ENCODE measurements around the gene TRAF3IP1.
A peak's percentile ranks its signal among the peaks of the same experiment; 100 is the strongest.
"Not testable (repeated sequence)": the region's sequence is repeated elsewhere in the genome, so short reads cannot be mapped to it uniquely, and the experiment has no call there.

TRAF3IP1 gene

GRCh38 chr2:238326801-238327365 lies 6.6 kb downstream of the TRAF3IP1 start:
- peak in 1 of 2 donors; percentile 41 for DNase-seq
- intact Hi-C loops (cut with DNase I; ENCODE audit: low total_unique reads), result no loop called here
- no peaks in the 10 kb centered on the region for H3K27me3 ChIP-seq
- H3K9me3 ChIP-seq, result no peaks in the 10 kb centered on the region
- H3K4me3 ChIP-seq, result no peak overlapping the region
- H3K27ac ChIP-seq, result no peak overlapping the region
- peaks cover 15 to 73% (median 49%) of the 10 kb centered on the region in 3 donors for H3K36me3 ChIP-seq
- H3K4me1 ChIP-seq, result peaks cover 0 to 5% (median under 1%) of the 10 kb centered on the region in 4 donors
- TF ChIP-seq CTCF (IDR thresholded peaks at IDR 0.05), result no peak

GRCh38 chr2:238327751-238328150 lies 7.4 kb downstream of the TRAF3IP1 start:
- DNase-seq, result no peak
- peaks cover 15 to 75% (median 49%) of the 10 kb centered on the region in 3 donors for H3K36me3 ChIP-seq

DNA sequence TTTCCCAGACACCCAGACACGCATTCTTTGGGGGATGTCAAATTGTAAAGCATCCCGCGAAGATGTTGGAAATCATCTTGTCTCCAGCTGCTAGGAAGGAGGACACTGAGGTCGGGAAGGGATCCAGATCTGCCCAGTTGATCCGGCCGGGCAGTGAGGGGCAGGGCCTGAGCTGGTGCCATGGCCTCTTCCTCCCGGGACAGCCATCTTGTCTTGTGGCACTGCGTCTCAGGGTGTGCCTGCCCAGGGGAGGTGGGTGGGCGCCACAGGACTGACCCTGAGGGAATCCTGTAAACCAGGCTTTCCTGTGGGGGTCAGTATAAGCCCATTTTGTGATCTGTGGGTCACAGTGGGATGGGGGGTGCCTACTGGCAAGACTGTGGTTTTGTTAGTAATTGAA lies 10.1 kb downstream of the TRAF3IP1 start:
- DNase-seq, result no peak
- H3K27me3 ChIP-seq, result no peaks in the 10 kb centered on the region
- H3K36me3 ChIP-seq, result peaks cover 15 to 70% (median 58%) of the 10 kb centered on the region in 3 donors
- no peak overlapping the region for H3K4me3 ChIP-seq
- no peak for TF ChIP-seq CTCF (IDR thresholded peaks at IDR 0.05)
- intact Hi-C loops (cut with DNase I; ENCODE audit: low total_unique reads), result no loop called here
- no peaks in the 10 kb centered on the region for H3K9me3 ChIP-seq
- H3K27ac ChIP-seq, result no peak overlapping the region
- no peaks in the 10 kb centered on the region for H3K4me1 ChIP-seq

More at GRCh38 chr2:238327751-238328150, 7.4 kb downstream of the TRAF3IP1 start:
- no peak for TF ChIP-seq CTCF (IDR thresholded peaks at IDR 0.05)
- Histone ChIP-seq H3K27ac (no peak overlapping the region), H3K4me1 (no peaks in the 10 kb centered on the region), H3K27me3 (no peaks in the 10 kb centered on the region), H3K4me3 (no peak overlapping the region), H3K9me3 (no peaks in the 10 kb centered on the region)
- intact Hi-C loops (cut with DNase I; ENCODE audit: low total_unique reads), result no loop called here

DNA sequence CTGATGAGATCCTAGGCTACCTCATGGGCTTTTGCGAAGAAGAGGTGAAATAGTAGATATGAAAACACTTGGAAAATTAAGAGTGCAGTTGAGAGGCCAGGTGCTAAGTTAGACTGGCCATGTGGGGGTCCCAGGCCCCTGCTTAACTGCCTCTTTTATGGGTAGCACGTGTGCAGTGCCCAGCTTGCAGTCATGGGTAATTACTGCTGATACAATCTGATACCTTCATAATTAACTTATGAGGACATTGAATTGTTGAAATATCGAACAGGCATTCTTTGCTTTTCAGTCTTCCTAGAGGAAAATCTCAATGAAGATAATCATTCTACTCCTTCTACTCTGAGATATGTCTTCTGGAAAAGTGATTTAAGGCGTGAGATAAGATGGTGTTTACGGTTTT lies 11.6 kb downstream of the TRAF3IP1 start:
- Histone ChIP-seq H3K27ac (no peak overlapping the region), H3K4me3 (no peak overlapping the region), H3K4me1 (no peaks in the 10 kb centered on the region), H3K36me3 (peaks cover 11 to 67% (median 46%) of the 10 kb centered on the region in 3 donors), H3K9me3 (no peaks in the 10 kb centered on the region), H3K27me3 (no peaks in the 10 kb centered on the region)
- no peak for TF ChIP-seq CTCF (IDR thresholded peaks at IDR 0.05)
- DNase-seq, result no peak
- intact Hi-C loops (cut with DNase I; ENCODE audit: low total_unique reads), result no loop called here

DNA sequence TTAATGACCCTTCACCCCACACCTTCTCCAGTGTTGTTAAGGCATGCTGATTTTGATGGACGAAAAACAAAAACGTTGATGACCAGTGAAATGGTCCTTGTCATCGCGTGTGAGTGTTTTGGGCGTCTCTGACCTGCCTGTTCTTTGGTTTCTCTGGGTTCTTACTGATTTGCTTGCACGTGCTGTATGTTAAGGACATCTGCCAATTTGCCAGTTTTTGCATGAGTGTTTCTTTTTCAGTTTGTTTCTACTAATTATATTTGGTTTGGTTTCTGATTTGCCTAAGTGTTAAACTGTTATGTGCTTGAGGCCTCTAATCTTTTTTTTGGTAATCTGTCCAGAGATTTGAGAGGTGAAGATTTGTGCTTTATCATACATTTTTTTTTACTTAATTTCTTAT lies 14.6 kb downstream of the TRAF3IP1 start:
- Histone ChIP-seq H3K27me3 (no peaks in the 10 kb centered on the region), H3K9me3 (no peaks in the 10 kb centered on the region), H3K36me3 (peaks cover 0 to 60% (median 35%) of the 10 kb centered on the region in 3 donors), H3K4me3 (no peak overlapping the region), H3K4me1 (no peaks in the 10 kb centered on the region), H3K27ac (no peak overlapping the region)
- DNase-seq, result no peak
- TF ChIP-seq CTCF (IDR thresholded peaks at IDR 0.05), result no peak
- intact Hi-C loops (cut with DNase I; ENCODE audit: low total_unique reads), result no loop called here

- H3K9me3 ChIP-seq; H3K27ac ChIP-seq; DNase-seq; H3K27me3 ChIP-seq; H3K4me1 ChIP-seq; intact Hi-C loops (cut with DNase I; ENCODE audit: low total_unique reads); H3K4me3 ChIP-seq: not testable (repeated sequence)
- H3K36me3 ChIP-seq, result peaks cover 0 to 53% (median 27%) of the 10 kb centered on the region in 3 donors
These were observed 15.3 kb downstream of the TRAF3IP1 start for GRCh38 chr2:238335591-238335990.

All from tibial artery (tissue), 4 donors.